ENCODE measurements around the gene SORBS1. TPM values are rescaled to one million over a fixed set of nuclear protein-coding genes. Genes with fewer than 3 reads are reported as not detected.
A peak's percentile ranks its signal among the peaks of the same experiment; 100 is the strongest.

SORBS1 gene
- total and polyA plus RNA-seq, 2 of the 13 experiments (the other 11 are each of a cell fraction or from before 2014, with no cell fraction given): 16.8 to 39.8 TPM

DNA sequence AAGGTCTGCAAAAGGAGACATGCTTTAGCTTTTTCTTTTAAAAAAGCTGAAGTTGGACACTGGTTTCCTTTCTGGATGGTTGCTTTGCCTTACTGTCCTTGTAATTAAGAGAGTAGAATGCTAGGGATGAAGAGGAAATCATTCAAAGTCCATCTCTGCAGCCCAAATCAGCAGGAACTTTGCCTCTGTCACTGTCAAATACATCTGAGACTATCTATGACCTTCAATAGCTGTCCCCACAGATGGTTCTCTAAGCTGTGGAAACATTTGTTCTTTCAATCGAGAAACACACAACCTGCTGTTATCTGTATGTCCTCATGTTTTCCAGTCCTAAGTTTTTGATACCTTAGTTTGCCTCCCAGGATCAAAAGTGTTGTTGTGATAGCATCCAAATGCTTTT lies 117.5 kb downstream of the SORBS1 start (continued):
- TF ChIP-seq ZNF878 (CRISPR knock-in tag; IDR thresholded peaks at IDR 0.05) (no peak), ZBTB3 (CRISPR knock-in tag; IDR thresholded peaks at IDR 0.05; ENCODE audit: borderline replicate concordance, low read depth) (no peak), HIVEP1 (CRISPR knock-in tag; IDR thresholded peaks at IDR 0.05) (no peak), ZFY (CRISPR knock-in tag; IDR thresholded peaks at IDR 0.05) (no peak), ZNF20 (CRISPR knock-in tag; IDR thresholded peaks at IDR 0.05) (no peak), HOXA9 (CRISPR knock-in tag; IDR thresholded peaks at IDR 0.05; ENCODE audit: borderline replicate concordance) (no peak), ZNF7 (CRISPR knock-in tag; IDR thresholded peaks at IDR 0.05) (no peak)
- TF ChIP-seq, protein P1, sequence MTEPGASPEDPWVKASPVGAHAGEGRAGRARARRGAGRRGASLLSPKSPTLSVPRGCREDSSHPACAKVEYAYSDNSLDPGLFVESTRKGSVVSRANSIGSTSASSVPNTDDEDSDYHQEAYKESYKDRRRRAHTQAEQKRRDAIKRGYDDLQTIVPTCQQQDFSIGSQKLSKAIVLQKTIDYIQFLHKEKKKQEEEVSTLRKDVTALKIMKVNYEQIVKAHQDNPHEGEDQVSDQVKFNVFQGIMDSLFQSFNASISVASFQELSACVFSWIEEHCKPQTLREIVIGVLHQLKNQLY (CRISPR knock-in tag; IDR thresholded peaks at IDR 0.05): no peak
- TF ChIP-seq, protein P2, sequence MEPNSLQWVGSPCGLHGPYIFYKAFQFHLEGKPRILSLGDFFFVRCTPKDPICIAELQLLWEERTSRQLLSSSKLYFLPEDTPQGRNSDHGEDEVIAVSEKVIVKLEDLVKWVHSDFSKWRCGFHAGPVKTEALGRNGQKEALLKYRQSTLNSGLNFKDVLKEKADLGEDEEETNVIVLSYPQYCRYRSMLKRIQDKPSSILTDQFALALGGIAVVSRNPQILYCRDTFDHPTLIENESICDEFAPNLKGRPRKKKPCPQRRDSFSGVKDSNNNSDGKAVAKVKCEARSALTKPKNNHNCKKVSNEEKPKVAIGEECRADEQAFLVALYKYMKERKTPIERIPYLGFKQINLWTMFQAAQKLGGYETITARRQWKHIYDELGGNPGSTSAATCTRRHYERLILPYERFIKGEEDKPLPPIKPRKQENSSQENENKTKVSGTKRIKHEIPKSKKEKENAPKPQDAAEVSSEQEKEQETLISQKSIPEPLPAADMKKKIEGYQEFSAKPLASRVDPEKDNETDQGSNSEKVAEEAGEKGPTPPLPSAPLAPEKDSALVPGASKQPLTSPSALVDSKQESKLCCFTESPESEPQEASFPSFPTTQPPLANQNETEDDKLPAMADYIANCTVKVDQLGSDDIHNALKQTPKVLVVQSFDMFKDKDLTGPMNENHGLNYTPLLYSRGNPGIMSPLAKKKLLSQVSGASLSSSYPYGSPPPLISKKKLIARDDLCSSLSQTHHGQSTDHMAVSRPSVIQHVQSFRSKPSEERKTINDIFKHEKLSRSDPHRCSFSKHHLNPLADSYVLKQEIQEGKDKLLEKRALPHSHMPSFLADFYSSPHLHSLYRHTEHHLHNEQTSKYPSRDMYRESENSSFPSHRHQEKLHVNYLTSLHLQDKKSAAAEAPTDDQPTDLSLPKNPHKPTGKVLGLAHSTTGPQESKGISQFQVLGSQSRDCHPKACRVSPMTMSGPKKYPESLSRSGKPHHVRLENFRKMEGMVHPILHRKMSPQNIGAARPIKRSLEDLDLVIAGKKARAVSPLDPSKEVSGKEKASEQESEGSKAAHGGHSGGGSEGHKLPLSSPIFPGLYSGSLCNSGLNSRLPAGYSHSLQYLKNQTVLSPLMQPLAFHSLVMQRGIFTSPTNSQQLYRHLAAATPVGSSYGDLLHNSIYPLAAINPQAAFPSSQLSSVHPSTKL (CRISPR knock-in tag; IDR thresholded peaks at IDR 0.05): peak; percentile 54
- TF ChIP-seq, protein P3, sequence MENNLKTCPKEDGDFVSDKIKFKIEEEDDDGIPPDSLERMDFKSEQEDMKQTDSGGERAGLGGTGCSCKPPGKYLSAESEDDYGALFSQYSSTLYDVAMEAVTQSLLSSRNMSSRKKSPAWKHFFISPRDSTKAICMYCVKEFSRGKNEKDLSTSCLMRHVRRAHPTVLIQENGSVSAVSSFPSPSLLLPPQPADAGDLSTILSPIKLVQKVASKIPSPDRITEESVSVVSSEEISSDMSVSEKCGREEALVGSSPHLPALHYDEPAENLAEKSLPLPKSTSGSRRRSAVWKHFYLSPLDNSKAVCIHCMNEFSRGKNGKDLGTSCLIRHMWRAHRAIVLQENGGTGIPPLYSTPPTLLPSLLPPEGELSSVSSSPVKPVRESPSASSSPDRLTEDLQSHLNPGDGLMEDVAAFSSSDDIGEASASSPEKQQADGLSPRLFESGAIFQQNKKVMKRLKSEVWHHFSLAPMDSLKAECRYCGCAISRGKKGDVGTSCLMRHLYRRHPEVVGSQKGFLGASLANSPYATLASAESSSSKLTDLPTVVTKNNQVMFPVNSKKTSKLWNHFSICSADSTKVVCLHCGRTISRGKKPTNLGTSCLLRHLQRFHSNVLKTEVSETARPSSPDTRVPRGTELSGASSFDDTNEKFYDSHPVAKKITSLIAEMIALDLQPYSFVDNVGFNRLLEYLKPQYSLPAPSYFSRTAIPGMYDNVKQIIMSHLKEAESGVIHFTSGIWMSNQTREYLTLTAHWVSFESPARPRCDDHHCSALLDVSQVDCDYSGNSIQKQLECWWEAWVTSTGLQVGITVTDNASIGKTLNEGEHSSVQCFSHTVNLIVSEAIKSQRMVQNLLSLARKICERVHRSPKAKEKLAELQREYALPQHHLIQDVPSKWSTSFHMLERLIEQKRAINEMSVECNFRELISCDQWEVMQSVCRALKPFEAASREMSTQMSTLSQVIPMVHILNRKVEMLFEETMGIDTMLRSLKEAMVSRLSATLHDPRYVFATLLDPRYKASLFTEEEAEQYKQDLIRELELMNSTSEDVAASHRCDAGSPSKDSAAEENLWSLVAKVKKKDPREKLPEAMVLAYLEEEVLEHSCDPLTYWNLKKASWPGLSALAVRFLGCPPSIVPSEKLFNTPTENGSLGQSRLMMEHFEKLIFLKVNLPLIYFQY (CRISPR knock-in tag; IDR thresholded peaks at IDR 0.05; ENCODE audit: borderline replicate concordance): no peak
- TF ChIP-seq, protein P4, sequence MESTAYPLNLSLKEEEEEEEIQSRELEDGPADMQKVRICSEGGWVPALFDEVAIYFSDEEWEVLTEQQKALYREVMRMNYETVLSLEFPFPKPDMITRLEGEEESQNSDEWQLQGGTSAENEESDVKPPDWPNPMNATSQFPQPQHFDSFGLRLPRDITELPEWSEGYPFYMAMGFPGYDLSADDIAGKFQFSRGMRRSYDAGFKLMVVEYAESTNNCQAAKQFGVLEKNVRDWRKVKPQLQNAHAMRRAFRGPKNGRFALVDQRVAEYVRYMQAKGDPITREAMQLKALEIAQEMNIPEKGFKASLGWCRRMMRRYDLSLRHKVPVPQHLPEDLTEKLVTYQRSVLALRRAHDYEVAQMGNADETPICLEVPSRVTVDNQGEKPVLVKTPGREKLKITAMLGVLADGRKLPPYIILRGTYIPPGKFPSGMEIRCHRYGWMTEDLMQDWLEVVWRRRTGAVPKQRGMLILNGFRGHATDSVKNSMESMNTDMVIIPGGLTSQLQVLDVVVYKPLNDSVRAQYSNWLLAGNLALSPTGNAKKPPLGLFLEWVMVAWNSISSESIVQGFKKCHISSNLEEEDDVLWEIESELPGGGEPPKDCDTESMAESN (CRISPR knock-in tag; conservative IDR thresholded peaks at IDR 0.05): no peak
- TF ChIP-seq, protein P5, sequence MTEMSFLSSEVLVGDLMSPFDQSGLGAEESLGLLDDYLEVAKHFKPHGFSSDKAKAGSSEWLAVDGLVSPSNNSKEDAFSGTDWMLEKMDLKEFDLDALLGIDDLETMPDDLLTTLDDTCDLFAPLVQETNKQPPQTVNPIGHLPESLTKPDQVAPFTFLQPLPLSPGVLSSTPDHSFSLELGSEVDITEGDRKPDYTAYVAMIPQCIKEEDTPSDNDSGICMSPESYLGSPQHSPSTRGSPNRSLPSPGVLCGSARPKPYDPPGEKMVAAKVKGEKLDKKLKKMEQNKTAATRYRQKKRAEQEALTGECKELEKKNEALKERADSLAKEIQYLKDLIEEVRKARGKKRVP (CRISPR knock-in tag; IDR thresholded peaks at IDR 0.05): no peak
- TF ChIP-seq, protein P6, sequence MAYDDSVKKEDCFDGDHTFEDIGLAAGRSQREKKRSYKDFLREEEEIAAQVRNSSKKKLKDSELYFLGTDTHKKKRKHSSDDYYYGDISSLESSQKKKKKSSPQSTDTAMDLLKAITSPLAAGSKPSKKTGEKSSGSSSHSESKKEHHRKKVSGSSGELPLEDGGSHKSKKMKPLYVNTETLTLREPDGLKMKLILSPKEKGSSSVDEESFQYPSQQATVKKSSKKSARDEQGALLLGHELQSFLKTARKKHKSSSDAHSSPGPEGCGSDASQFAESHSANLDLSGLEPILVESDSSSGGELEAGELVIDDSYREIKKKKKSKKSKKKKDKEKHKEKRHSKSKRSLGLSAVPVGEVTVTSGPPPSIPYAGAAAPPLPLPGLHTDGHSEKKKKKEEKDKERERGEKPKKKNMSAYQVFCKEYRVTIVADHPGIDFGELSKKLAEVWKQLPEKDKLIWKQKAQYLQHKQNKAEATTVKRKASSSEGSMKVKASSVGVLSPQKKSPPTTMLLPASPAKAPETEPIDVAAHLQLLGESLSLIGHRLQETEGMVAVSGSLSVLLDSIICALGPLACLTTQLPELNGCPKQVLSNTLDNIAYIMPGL (CRISPR knock-in tag; IDR thresholded peaks at IDR 0.05; ENCODE audit: borderline replicate concordance in 1 of 2, low read depth in 1 of 2): no peak
- TF ChIP-seq, protein P7, sequence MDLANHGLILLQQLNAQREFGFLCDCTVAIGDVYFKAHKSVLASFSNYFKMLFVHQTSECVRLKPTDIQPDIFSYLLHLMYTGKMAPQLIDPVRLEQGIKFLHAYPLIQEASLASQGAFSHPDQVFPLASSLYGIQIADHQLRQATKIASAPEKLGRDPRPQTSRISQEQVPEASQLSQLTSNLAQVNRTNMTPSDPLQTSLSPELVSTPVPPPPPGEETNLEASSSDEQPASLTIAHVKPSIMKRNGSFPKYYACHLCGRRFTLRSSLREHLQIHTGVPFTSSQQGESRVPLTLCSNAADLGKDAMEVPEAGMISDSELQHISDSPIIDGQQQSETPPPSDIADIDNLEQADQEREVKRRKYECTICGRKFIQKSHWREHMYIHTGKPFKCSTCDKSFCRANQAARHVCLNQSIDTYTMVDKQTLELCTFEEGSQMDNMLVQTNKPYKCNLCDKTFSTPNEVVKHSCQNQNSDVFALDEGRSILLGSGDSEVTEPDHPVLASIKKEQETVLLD (CRISPR knock-in tag; IDR thresholded peaks at IDR 0.05; ENCODE audit: low read depth): no peak
